GM12878 (cell line): ENCODE data around the gene SVIL. TPM values are rescaled to one million over a fixed set of nuclear protein-coding genes. Genes with fewer than 3 reads are reported as not detected.

Source experiments
- ATAC-seq: fragments of 200-7000 bp; cut with Tn5 transposase; 3 replicates; pipeline ENCODE4 v1.9.1; 2020; ENCODE audit warnings: mild to moderate bottlenecking, moderate library complexity
- BruUV-seq: library from RNA; stranded (reverse); fragments of 400-500 nt; replicated peaks from 2 replicates; lab custom pipeline; 2021; lab: Mats Ljungman, UMichigan
- CTCF ChIA-PET: fragments of 300-600 bp; sonication (Branson Sonifier 250); formaldehyde crosslinking; extraction: SDS; loops from one replicate; lab custom pipeline; 2021; ENCODE audit warnings: inconsistent platforms; lab: Yijun Ruan, JAX
- POLR2A ChIA-PET: fragments of 350-600 bp; formaldehyde crosslinking; extraction: SDS; loops from one replicate; lab custom pipeline; 2021; ENCODE audit warnings: inconsistent platforms; lab: Charles Lee
- RAD21 ChIA-PET: fragments of 300-600 bp; sonication (Branson Sonifier 250); formaldehyde crosslinking; loops from one replicate; lab custom pipeline; 2023; ENCODE audit warnings: antibody characterized with exemption; ENCODE audit not compliant: unreplicated experiment; lab: Charles Lee
- SMC1A ChIA-PET: fragments of 300-600 bp; sonication (Branson Sonifier 250); formaldehyde crosslinking; loops from one replicate; lab custom pipeline; 2023; ENCODE audit not compliant: unreplicated experiment, uncharacterized antibody; lab: Charles Lee
- DNase-seq: peaks from one replicate; pipeline ENCODE4 v3.0.0-alpha.2; 2011; ENCODE audit warnings: low read depth, low spot score
- FAIRE-seq: peaks from 3 replicates; lab custom pipeline; 2011; peaks lifted over from hg19 to GRCh38; lab: Jason Lieb, UNC
- H2AFZ ChIP-seq: 2 replicates; pipeline ENCODE4 v1.6.0; 2011; ENCODE audit warnings: low read depth, low read length, control low read depth; ENCODE audit not compliant: control insufficient read depth
- H3K27ac ChIP-seq: 2 replicates; pipeline ENCODE4 v1.5.1; 2011; ENCODE audit warnings: control low read depth; ENCODE audit not compliant: control insufficient read depth, insufficient read depth
- H3K27me3 ChIP-seq, 2 experiments: replicated peaks in 1 of 2; 2 replicates each; pipeline versions ENCODE4 v1.6.0 to v1.6.1; 2011; ENCODE audit warnings: low read length in 1 of 2; ENCODE audit not compliant: control insufficient read depth in 2 of 2, insufficient read depth in 2 of 2
- H3K36me3 ChIP-seq, 2 experiments: 2 replicates each; pipeline ENCODE4 v1.5.1; 2011; ENCODE audit warnings: low read length in 1 of 2; ENCODE audit not compliant: control insufficient read depth in 2 of 2, insufficient read depth in 2 of 2
- H3K4me1 ChIP-seq: 2 replicates; pipeline ENCODE4 v1.6.1; 2011; ENCODE audit warnings: mild to moderate bottlenecking, low read length, moderate library complexity, mixed read lengths; ENCODE audit not compliant: control insufficient read depth, insufficient read depth
- H3K4me2 ChIP-seq: 2 replicates; pipeline ENCODE4 v1.6.0; 2011; ENCODE audit warnings: control low read depth; ENCODE audit not compliant: control insufficient read depth, insufficient read depth
- H3K4me3 ChIP-seq: fragments of 200-600 bp; sonication (generic); 2 replicates; pipeline ENCODE4 v1.5.1; 2016
- H3K79me2 ChIP-seq: 2 replicates; pipeline ENCODE4 v1.6.0; 2011; ENCODE audit warnings: low read length; ENCODE audit not compliant: control insufficient read depth, insufficient read depth
- H3K9ac ChIP-seq: 2 replicates; pipeline ENCODE4 v1.8.0; 2011; ENCODE audit warnings: low read length, control low read depth, mixed read lengths; ENCODE audit not compliant: control insufficient read depth, insufficient read depth
- H3K9me3 ChIP-seq: replicated peaks from 3 replicates; pipeline ENCODE4 v1.5.1; 2011; ENCODE audit warnings: mild to moderate bottlenecking, low read length; ENCODE audit not compliant: control insufficient read depth, insufficient read depth
- H4K20me1 ChIP-seq: 2 replicates; pipeline ENCODE4 v1.6.0; 2011; ENCODE audit not compliant: control insufficient read depth, insufficient read depth
- ATF7 ChIP-seq: fragments of 450-650 bp; IDR thresholded peaks from 2 replicates; pipeline ENCODE4 v1.6.1; 2016; ENCODE audit warnings: low read depth, mild to moderate bottlenecking
- CEBPB ChIP-seq, 2 experiments: fragments of 150-350 bp in 1 of 2; IDR thresholded peaks; 2 replicates each; pipeline ENCODE4 v1.6.1; 2012 to 2014; ENCODE audit warnings: low read depth in 2 of 2, low read length in 2 of 2, borderline replicate concordance in 1 of 2, inconsistent platforms in 1 of 2
- ETV6 ChIP-seq, 2 experiments: fragments of 450-650 bp in 1 of 2; IDR thresholded peaks in 1 of 2; conservative IDR thresholded peaks in 1 of 2; 2 replicates each; pipeline ENCODE4 v1.6.1; 2014; ENCODE audit warnings: antibody characterized with exemption in 1 of 2, borderline replicate concordance in 1 of 2, low read depth in 1 of 2, mild to moderate bottlenecking in 1 of 2, moderate library complexity in 1 of 2
- HDAC2 ChIP-seq: fragments of 200-600 bp; sonication (generic); IDR thresholded peaks from 2 replicates; pipeline ENCODE4 v1.6.1; 2017
- KDM1A ChIP-seq: fragments of 200-600 bp; sonication (generic); IDR thresholded peaks from 2 replicates; pipeline ENCODE4 v1.6.1; 2016; ENCODE audit warnings: borderline replicate concordance
- LARP7 ChIP-seq: fragments of 450-650 bp; IDR thresholded peaks from 2 replicates; pipeline ENCODE4 v1.6.1; 2017; ENCODE audit warnings: mild to moderate bottlenecking
- NFIC ChIP-seq: IDR thresholded peaks from 2 replicates; pipeline ENCODE4 v1.6.1; 2012; ENCODE audit warnings: low read depth, mild to moderate bottlenecking, inconsistent platforms, low read length, moderate library complexity
- NR2C2 ChIP-seq: IDR thresholded peaks from 2 replicates; pipeline ENCODE4 v1.6.1; 2011; ENCODE audit warnings: borderline replicate concordance, low read depth; ENCODE audit not compliant: control insufficient read depth, insufficient read length
- SIX5 ChIP-seq: IDR thresholded peaks from 2 replicates; pipeline ENCODE4 v1.6.1; 2011; ENCODE audit warnings: mild to moderate bottlenecking, low read depth, low read length, moderate library complexity; ENCODE audit not compliant: severe bottlenecking
- TAF1 ChIP-seq: IDR thresholded peaks from 2 replicates; pipeline ENCODE4 v1.6.1; 2011; ENCODE audit warnings: mild to moderate bottlenecking, low read depth, low read length, borderline replicate concordance
- TARDBP ChIP-seq: IDR thresholded peaks from 2 replicates; pipeline ENCODE4 v1.6.1; 2016; ENCODE audit warnings: borderline replicate concordance
- TCF12 ChIP-seq: IDR thresholded peaks from 2 replicates; pipeline ENCODE4 v1.6.1; 2011; ENCODE audit warnings: low read depth, mild to moderate bottlenecking, low read length
- YBX1 ChIP-seq: fragments of 450-650 bp; IDR thresholded peaks from 2 replicates; pipeline ENCODE4 v1.6.1; 2016; ENCODE audit warnings: antibody characterized with exemption
- ZBTB4 ChIP-seq: fragments of 450-650 bp; formaldehyde crosslinking; IDR thresholded peaks from 2 replicates; pipeline ENCODE4 v1.4.0; 2022; ENCODE audit warnings: mild to moderate bottlenecking, moderate library complexity
- ZNF217 ChIP-seq: fragments of 450-650 bp; IDR thresholded peaks from 2 replicates; pipeline ENCODE4 v1.6.1; 2017; ENCODE audit warnings: antibody characterized with exemption, mild to moderate bottlenecking
- ZNF592 ChIP-seq: fragments of 450-650 bp; IDR thresholded peaks from 2 replicates; pipeline ENCODE4 v1.6.1; 2017; ENCODE audit warnings: mild to moderate bottlenecking, moderate library complexity
- WGBS: methylation state at CpG from one replicate; pipeline ENCODE4 v1.1.6; 2016; ENCODE audit warnings: low lambda C conversion rate; ENCODE audit not compliant: insufficient replicate concordance, insufficient coverage; ENCODE audit errors: missing lambda C conversion rate; 5-methylcytosine and 5-hydroxymethylcytosine counted together
- in situ Hi-C: fragments of 300-500 bp; cut with MboI; formaldehyde crosslinking; loops from 9 replicates; pipeline ENCODE4 v1.14.3; 2018; ENCODE audit warnings: mixed read lengths
- intact Hi-C: fragments of 100-400 bp; cut with micrococcal nuclease; formaldehyde crosslinking; loops from one replicate; pipeline ENCODE4 v1.14.2; 2022; ENCODE audit not compliant: unreplicated experiment
- polyA plus RNA-seq, 11 experiments: library from polyadenylated mRNA; depleted of rRNA in 4 of 11; unstranded in 6 of 11; stranded (reverse) in 5 of 11; fragments of >200 nt; fragmentation: Nextera tagmentation in 4 of 11; fragmentation: Illumina TruSeq in 1 of 11; extraction: Ambion mirVana in 4 of 11; extraction: Trizol in 1 of 11; gene quantifications; 1 replicate in 1 of 11; 2 replicates in 10 of 11; pipeline versions ENCODE4 v1.2.1 to v1.2.3, GENCODE V29; 2011 to 2016; ENCODE audit warnings: inconsistent platforms in 2 of 11, missing spikeins in 2 of 11, low read depth in 1 of 11
- total RNA-seq, 4 experiments: library from RNA; depleted of rRNA in 3 of 4; stranded (reverse); fragments of >200 nt in 3 of 4; fragmentation: Illumina TruSeq in 1 of 4; extraction: Trizol in 1 of 4; gene quantifications; 2 replicates each; pipeline versions ENCODE4 v1.2.1 to v1.2.3, GENCODE V29; 2013 to 2021

Gene SVIL
- total and polyA plus RNA-seq, 10 of the 15 experiments (the other 5 are each of a cell fraction or from before 2014, with no cell fraction given): 0.22 to 1.9 (median 0.87) TPM

- no peak for TF ChIP-seq ETV6 (conservative IDR thresholded peaks at IDR 0.05 in 1 of 2, IDR thresholded peaks at IDR 0.05 in 1 of 2; ENCODE audit: borderline replicate concordance in 1 of 2, low read depth in 1 of 2)
Observed at GRCh38 chr10:29578457-29578856, 56.3 kb downstream of the SVIL start (continued).

- H3K4me1 ChIP-seq: no peaks in the 10 kb centered on the region
- ChIA-PET RAD21 (no interaction called here), SMC1A (no interaction called here)
- TF ChIP-seq CEBPB (IDR thresholded peaks at IDR 0.05; ENCODE audit: borderline replicate concordance in 1 of 2, low read depth in 2 of 2, low read length in 2 of 2) (no peak), LARP7 (no peak), ZNF592 (no peak), TAF1 (no peak), ATF7 (no peak), NR2C2 (no peak), TCF12 (no peak), ZBTB4 (CRISPR knock-in tag) (no peak), HDAC2 (no peak), NFIC (no peak), ZNF217 (no peak), KDM1A (no peak), YBX1 (no peak), TARDBP (no peak), SIX5 (no peak)
- TF ChIP-seq, all 136 proteins: peak for 0
- Histone ChIP-seq H3K4me3 (no peak overlapping the region), H3K9me3 (no peaks in the 10 kb centered on the region), H2AFZ (no peak overlapping the region), H3K27ac (no peak overlapping the region), H3K9ac (no peak overlapping the region), H3K4me2 (no peak overlapping the region), H3K36me3 (no peaks in the 10 kb centered on the region; a peak in 1 of 4 replicates), H4K20me1 (no peaks in the 10 kb centered on the region), H3K79me2 (no peaks in the 10 kb centered on the region), H3K27me3 (no peaks in the 10 kb centered on the region)
- ChIA-PET CTCF (no interaction called here), POLR2A (no interaction called here)
- FAIRE-seq (no peak), DNase-seq (no peak), ATAC-seq (no peak)
- 34% methylated on average over 8 of the region's 8 CpGs for WGBS
- BruUV-seq: no TSS peak
- in situ Hi-C loops (no loop called here), intact Hi-C loops (no loop called here)
Observed at GRCh38 chr10:29576681-29577080, 58.1 kb downstream of the SVIL start.
